GM19238 (cell line): ENCODE results near the gene AIDA.
"Not testable (repeated sequence)": the region's sequence is repeated elsewhere in the genome, so short reads cannot be mapped to it uniquely, and the experiment has no call there.

Source experiments
- DNase-seq: peaks from one replicate; pipeline ENCODE4 v3.0.0; 2011; ENCODE audit warnings: low spot score; ENCODE audit not compliant: insufficient read length

Gene AIDA

GRCh38 chr1:222713091-222713961 lies 1.0 kb upstream of the AIDA start:
- peak; percentile 72 for DNase-seq

GRCh38 chr1:222711319-222712252 lies 705 bp downstream of the AIDA start:
- DNase-seq = peak; percentile 37

GRCh38 chr1:222709700-222710153 lies 2.6 kb downstream of the AIDA start:
- no peak for DNase-seq

GRCh38 chr1:222706815-222707214 lies 5.5 kb downstream of the AIDA start:
- DNase-seq = no peak

GRCh38 chr1:222704260-222704659 lies 8.0 kb downstream of the AIDA start:
- no peak for DNase-seq

- DNase-seq = no peak
Observed at GRCh38 chr1:222702210-222702609, 10.1 kb downstream of the AIDA start.

GRCh38 chr1:222697826-222698225 lies 14.5 kb downstream of the AIDA start:
- no peak for DNase-seq

- no peak for DNase-seq
Observed at GRCh38 chr1:222697203-222697602, 15.1 kb downstream of the AIDA start.

GRCh38 chr1:222696741-222697140 lies 15.6 kb downstream of the AIDA start:
- no peak for DNase-seq

- no peak for DNase-seq
Observed at GRCh38 chr1:222694927-222695326, 17.4 kb downstream of the AIDA start.

- no peak for DNase-seq
Observed at GRCh38 chr1:222691016-222691415, 21.3 kb downstream of the AIDA start.

- no peak for DNase-seq
Observed at GRCh38 chr1:222680080-222680479, 32.2 kb downstream of the AIDA start.

GRCh38 chr1:222670110-222670509 lies 42.2 kb downstream of the AIDA start:
- no peak for DNase-seq

- DNase-seq = not testable (repeated sequence)
Observed at GRCh38 chr1:222669107-222669506, 43.2 kb downstream of the AIDA start.

GRCh38 chr1:222668184-222668583 lies 44.1 kb downstream of the AIDA start:
- DNase-seq = not testable (repeated sequence)

GRCh38 chr1:222665964-222666363 lies 46.3 kb downstream of the AIDA start:
- no peak for DNase-seq

GRCh38 chr1:222663431-222663934 lies 48.8 kb downstream of the AIDA start:
- DNase-seq = no peak

- DNase-seq = no peak
Observed at GRCh38 chr1:222657899-222658298, 54.4 kb downstream of the AIDA start.

- DNase-seq = no peak
Observed at GRCh38 chr1:222656391-222657155, 55.7 kb downstream of the AIDA start.

- DNase-seq = peak; percentile 38
Observed at GRCh38 chr1:222654849-222655248, 57.4 kb downstream of the AIDA start.

GRCh38 chr1:222653178-222653827 lies 59.0 kb downstream of the AIDA start:
- no peak for DNase-seq
